ENCODE results near the gene LARP6.

DNA sequence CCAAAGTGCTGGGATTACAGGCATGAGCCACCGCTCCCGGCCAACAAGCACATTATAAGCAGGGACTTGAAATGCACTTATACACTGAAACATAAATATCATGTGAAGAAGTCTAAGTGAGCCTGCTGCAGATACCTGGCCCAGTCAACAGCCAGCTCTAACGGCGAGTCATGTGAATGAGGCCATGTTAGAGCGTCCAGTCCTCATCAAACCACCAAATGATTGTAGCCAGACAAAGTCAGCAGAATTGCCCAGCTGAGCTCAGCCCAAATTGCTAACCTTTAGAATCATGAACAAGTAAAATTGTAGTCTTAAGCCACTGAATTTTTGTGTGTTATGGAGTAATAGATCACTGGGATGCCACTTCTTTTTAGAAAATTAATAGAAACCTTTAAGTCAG lies 52.8 kb downstream of the LARP6 start:
- TF ChIP-seq, protein P1, sequence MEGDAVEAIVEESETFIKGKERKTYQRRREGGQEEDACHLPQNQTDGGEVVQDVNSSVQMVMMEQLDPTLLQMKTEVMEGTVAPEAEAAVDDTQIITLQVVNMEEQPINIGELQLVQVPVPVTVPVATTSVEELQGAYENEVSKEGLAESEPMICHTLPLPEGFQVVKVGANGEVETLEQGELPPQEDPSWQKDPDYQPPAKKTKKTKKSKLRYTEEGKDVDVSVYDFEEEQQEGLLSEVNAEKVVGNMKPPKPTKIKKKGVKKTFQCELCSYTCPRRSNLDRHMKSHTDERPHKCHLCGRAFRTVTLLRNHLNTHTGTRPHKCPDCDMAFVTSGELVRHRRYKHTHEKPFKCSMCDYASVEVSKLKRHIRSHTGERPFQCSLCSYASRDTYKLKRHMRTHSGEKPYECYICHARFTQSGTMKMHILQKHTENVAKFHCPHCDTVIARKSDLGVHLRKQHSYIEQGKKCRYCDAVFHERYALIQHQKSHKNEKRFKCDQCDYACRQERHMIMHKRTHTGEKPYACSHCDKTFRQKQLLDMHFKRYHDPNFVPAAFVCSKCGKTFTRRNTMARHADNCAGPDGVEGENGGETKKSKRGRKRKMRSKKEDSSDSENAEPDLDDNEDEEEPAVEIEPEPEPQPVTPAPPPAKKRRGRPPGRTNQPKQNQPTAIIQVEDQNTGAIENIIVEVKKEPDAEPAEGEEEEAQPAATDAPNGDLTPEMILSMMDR (conservative IDR thresholded peaks at IDR 0.05; ENCODE audit: low read length): no peak
- no peak for TF ChIP-seq EZH2phosphoT487 (IDR thresholded peaks at IDR 0.05; ENCODE audit: borderline replicate concordance)

Data from Loucy (cell line).